Mesendoderm (in vitro differentiated cells): ENCODE data around the gene CNMD. TPM values are rescaled to one million over a fixed set of nuclear protein-coding genes. Genes with fewer than 3 reads are reported as not detected.

Experiments used
- DNase-seq: peaks from one replicate; pipeline ENCODE4 v3.0.0; 2013
- H2AK5ac ChIP-seq: 2 replicates; pipeline ENCODE4 v1.6.1; 2013; ENCODE audit warnings: low read length, inconsistent platforms
- H2BK120ac ChIP-seq: 2 replicates; pipeline ENCODE4 v1.6.1; 2013; ENCODE audit warnings: low read depth, mild to moderate bottlenecking, low read length, moderate library complexity, mixed read lengths
- H2BK15ac ChIP-seq: replicated peaks from 2 replicates; pipeline ENCODE4 v1.6.1; 2013; ENCODE audit warnings: low read depth, mild to moderate bottlenecking, moderate library complexity
- H2BK5ac ChIP-seq: 2 replicates; pipeline ENCODE4 v1.6.1; 2013; ENCODE audit warnings: low read length, inconsistent platforms
- H3K18ac ChIP-seq: 2 replicates; pipeline ENCODE4 v1.6.1; 2013; ENCODE audit warnings: mild to moderate bottlenecking, low read length, mixed read lengths
- H3K23ac ChIP-seq: one replicate; pipeline ENCODE4 v1.6.1; 2013; ENCODE audit warnings: low read length
- H3K27ac ChIP-seq: 2 replicates; pipeline ENCODE4 v1.5.1; 2013; ENCODE audit warnings: low read depth, mild to moderate bottlenecking, inconsistent platforms, low read length, moderate library complexity
- H3K27me3 ChIP-seq: 2 replicates; pipeline ENCODE4 v1.6.1; 2013; ENCODE audit warnings: low read length, control low read depth, mild to moderate bottlenecking, inconsistent platforms; ENCODE audit not compliant: insufficient read depth, poor library complexity
- H3K36me3 ChIP-seq: 2 replicates; pipeline ENCODE4 v1.6.1; 2013; ENCODE audit warnings: low read length, inconsistent platforms; ENCODE audit not compliant: control insufficient read depth, insufficient read depth
- H3K4ac ChIP-seq: one replicate; pipeline ENCODE4 v1.6.1; 2013; ENCODE audit warnings: low read depth, mild to moderate bottlenecking, low read length, moderate library complexity
- H3K4me1 ChIP-seq: 2 replicates; pipeline ENCODE4 v1.6.1; 2013; ENCODE audit warnings: low read depth, low read length, inconsistent platforms; ENCODE audit not compliant: control insufficient read depth
- H3K4me2 ChIP-seq: 2 replicates; pipeline ENCODE4 v1.6.1; 2013; ENCODE audit warnings: low read length
- H3K4me3 ChIP-seq: 2 replicates; pipeline ENCODE4 v1.5.1; 2013; ENCODE audit warnings: mild to moderate bottlenecking, low read length
- H3K56ac ChIP-seq: one replicate; pipeline ENCODE4 v1.6.1; 2013; ENCODE audit warnings: low read length
- H3K79me1 ChIP-seq: 2 replicates; pipeline ENCODE4 v1.6.1; 2013; ENCODE audit warnings: low read length, inconsistent platforms
- H3K79me2 ChIP-seq: 2 replicates; pipeline ENCODE4 v1.6.1; 2013; ENCODE audit warnings: mild to moderate bottlenecking, low read length; ENCODE audit not compliant: control insufficient read depth, insufficient read depth
- H3K9ac ChIP-seq: 2 replicates; pipeline ENCODE4 v1.6.1; 2013; ENCODE audit warnings: low read length, inconsistent platforms
- H4K5ac ChIP-seq: one replicate; pipeline ENCODE4 v1.6.1; 2013; ENCODE audit warnings: low read length
- H4K8ac ChIP-seq: one replicate; pipeline ENCODE4 v1.6.1; 2013; ENCODE audit warnings: low read depth, mild to moderate bottlenecking, control low read depth, low read length, moderate library complexity
- WGBS: extraction: QIAGEN DNeasy Blood & Tissue Kit; methylation state at CpG from one replicate; pipeline ENCODE4 v1.1.7; 2013; ENCODE audit warnings: low lambda C conversion rate, missing lambda C conversion rate; ENCODE audit not compliant: insufficient coverage; ENCODE audit errors: extremely low coverage; 5-methylcytosine and 5-hydroxymethylcytosine counted together
- polyA plus RNA-seq, 2 experiments: library from polyadenylated mRNA; stranded (reverse); fragments of 200-250 nt; gene quantifications; one replicate each; pipeline ENCODE4 v1.2.3, GENCODE V29; 2013

Gene CNMD
- 39.0 TPM for polyA plus RNA-seq (2013, experiment 1 of 2)
- 38.1 TPM for polyA plus RNA-seq (2013, experiment 2 of 2)

GRCh38 chr13:52739468-52740071, at the start of gene CNMD:
Gene CNMD (minus strand): TSS chr13:52739820. CDS start chr13:52739701, 119 bp downstream.
- H3K27me3 ChIP-seq, result no peaks in the 10 kb centered on the region
- no peak within 1 kb of the TSS for H2BK5ac ChIP-seq
- H3K18ac ChIP-seq, result peak within 1 kb of the TSS; percentile 20
- H2BK120ac ChIP-seq, result no peak within 1 kb of the TSS
- no peaks in the 10 kb centered on the region for H3K79me2 ChIP-seq
- no peak within 1 kb of the TSS for H3K4ac ChIP-seq
- peak within 1 kb of the TSS; percentile 75 for H3K9ac ChIP-seq
- H3K4me2 ChIP-seq, result peak within 1 kb of the TSS; percentile 95
- no peaks in the 10 kb centered on the region for H3K36me3 ChIP-seq
- H4K5ac ChIP-seq, result no peak within 1 kb of the TSS
- peak within 1 kb of the TSS; percentile 92 for H3K56ac ChIP-seq
- peaks cover 2% of the 10 kb centered on the region for H3K4me1 ChIP-seq
- no peaks in the 10 kb centered on the region for H3K79me1 ChIP-seq
- H2AK5ac ChIP-seq, result no peak within 1 kb of the TSS
- H2BK15ac ChIP-seq, result no peak within 1 kb of the TSS
- H4K8ac ChIP-seq, result no peak within 1 kb of the TSS
- no peak within 1 kb of the TSS for H3K27ac ChIP-seq
- WGBS, result no CpG with 5 or more reads among the region's 34 CpGs
- H3K4me3 ChIP-seq, result peak within 1 kb of the TSS; percentile 51
- DNase-seq, result peak; percentile 52
- peak within 1 kb of the TSS; percentile 94 for H3K23ac ChIP-seq

DNA sequence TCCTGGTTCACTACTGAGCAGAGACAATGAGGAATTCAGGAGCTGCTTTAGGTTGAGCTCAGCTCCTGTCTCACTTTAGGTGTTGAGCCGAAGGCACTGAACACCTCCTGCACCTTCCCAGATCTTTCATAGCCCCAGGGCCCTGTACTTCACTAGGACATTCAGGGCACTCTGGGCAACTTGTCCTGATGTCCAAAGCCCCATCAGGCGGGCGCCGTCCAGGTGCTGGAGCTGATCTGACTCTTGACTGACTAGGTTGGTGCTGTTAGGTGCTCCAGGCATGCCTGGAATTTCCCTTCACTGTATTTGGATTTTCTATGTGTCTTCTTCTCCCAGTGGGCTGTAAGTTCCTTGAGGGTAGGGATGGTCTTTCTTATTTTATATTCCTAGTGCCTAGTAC, 48.4 kb upstream of the CNMD start:
- H2BK120ac ChIP-seq, result no peak overlapping the region
- H3K56ac ChIP-seq, result no peak overlapping the region
- no peak overlapping the region for H3K4me2 ChIP-seq
- H2BK5ac ChIP-seq, result no peak overlapping the region
- H3K4me3 ChIP-seq, result no peak overlapping the region
- H3K4me1 ChIP-seq, result peaks cover 2% of the 10 kb centered on the region
- no peak overlapping the region for H3K9ac ChIP-seq
- H4K5ac ChIP-seq, result no peak overlapping the region
- H3K27ac ChIP-seq, result no peak overlapping the region
- H2AK5ac ChIP-seq, result no peak overlapping the region
- H4K8ac ChIP-seq, result no peak overlapping the region
- no CpG with 5 or more reads among the region's 4 CpGs for WGBS
- H3K36me3 ChIP-seq, result no peaks in the 10 kb centered on the region
- no peak overlapping the region for H3K18ac ChIP-seq
- H3K27me3 ChIP-seq, result no peaks in the 10 kb centered on the region
- no peak overlapping the region for H3K4ac ChIP-seq
- no peaks in the 10 kb centered on the region for H3K79me1 ChIP-seq
- no peak overlapping the region for H3K23ac ChIP-seq
- no peak overlapping the region for H2BK15ac ChIP-seq
- DNase-seq, result peak; percentile 43
- H3K79me2 ChIP-seq, result no peaks in the 10 kb centered on the region

DNA sequence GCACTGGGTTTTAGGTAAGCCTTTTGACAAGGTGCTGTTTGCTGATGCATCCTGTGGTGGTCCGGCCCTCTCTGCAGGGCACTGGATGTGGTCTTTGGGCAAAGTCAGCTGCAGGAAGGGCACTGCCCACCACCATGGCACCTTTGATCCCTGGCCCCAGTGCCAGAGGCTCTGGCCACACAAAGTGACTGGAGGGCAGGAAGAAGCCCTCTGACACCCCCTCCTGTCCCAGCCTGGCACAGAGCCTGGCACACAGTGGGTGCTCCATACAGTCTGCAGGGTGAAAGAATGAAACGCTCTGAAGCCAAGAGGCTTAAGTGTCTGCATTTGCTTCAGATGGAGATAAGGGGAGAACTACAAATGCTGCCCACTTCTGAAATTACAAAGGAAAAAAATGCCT, 47.6 kb upstream of the CNMD start:
- DNase-seq, result no peak
- Histone ChIP-seq H3K4ac (no peak overlapping the region), H2BK5ac (no peak overlapping the region), H3K27ac (no peak overlapping the region), H3K27me3 (no peaks in the 10 kb centered on the region), H4K8ac (no peak overlapping the region), H3K23ac (no peak overlapping the region), H2AK5ac (no peak overlapping the region), H4K5ac (no peak overlapping the region), H3K4me3 (no peak overlapping the region), H3K4me1 (peaks cover 2% of the 10 kb centered on the region), H3K4me2 (no peak overlapping the region), H3K18ac (no peak overlapping the region), H3K36me3 (no peaks in the 10 kb centered on the region), H3K79me2 (no peaks in the 10 kb centered on the region), H3K9ac (no peak overlapping the region), H3K56ac (peak overlapping the region; percentile 19), H2BK120ac (no peak overlapping the region), H3K79me1 (no peaks in the 10 kb centered on the region), H2BK15ac (no peak overlapping the region)
- no CpG with 5 or more reads among the region's 2 CpGs for WGBS

GRCh38 chr13:52786766-52787165, 47.1 kb upstream of the CNMD start:
- no peak overlapping the region for H3K4ac ChIP-seq
- no peak overlapping the region for H3K18ac ChIP-seq
- H3K27me3 ChIP-seq, result no peaks in the 10 kb centered on the region
- no peaks in the 10 kb centered on the region for H3K79me2 ChIP-seq
- no peak overlapping the region for H3K23ac ChIP-seq
- no peak for DNase-seq
- no peak overlapping the region for H3K4me2 ChIP-seq
- H3K79me1 ChIP-seq, result no peaks in the 10 kb centered on the region
- H4K5ac ChIP-seq, result no peak overlapping the region
- H3K36me3 ChIP-seq, result no peaks in the 10 kb centered on the region
- no peak overlapping the region for H3K4me3 ChIP-seq
- H3K9ac ChIP-seq, result no peak overlapping the region
- no peak overlapping the region for H2BK120ac ChIP-seq
- H4K8ac ChIP-seq, result no peak overlapping the region
- no CpG with 5 or more reads among the region's 3 CpGs for WGBS
- H3K27ac ChIP-seq, result no peak overlapping the region
- no peak overlapping the region for H3K56ac ChIP-seq
- no peak overlapping the region for H2BK5ac ChIP-seq
- no peak overlapping the region for H2AK5ac ChIP-seq
- peaks cover 2% of the 10 kb centered on the region for H3K4me1 ChIP-seq
- no peak overlapping the region for H2BK15ac ChIP-seq

DNA sequence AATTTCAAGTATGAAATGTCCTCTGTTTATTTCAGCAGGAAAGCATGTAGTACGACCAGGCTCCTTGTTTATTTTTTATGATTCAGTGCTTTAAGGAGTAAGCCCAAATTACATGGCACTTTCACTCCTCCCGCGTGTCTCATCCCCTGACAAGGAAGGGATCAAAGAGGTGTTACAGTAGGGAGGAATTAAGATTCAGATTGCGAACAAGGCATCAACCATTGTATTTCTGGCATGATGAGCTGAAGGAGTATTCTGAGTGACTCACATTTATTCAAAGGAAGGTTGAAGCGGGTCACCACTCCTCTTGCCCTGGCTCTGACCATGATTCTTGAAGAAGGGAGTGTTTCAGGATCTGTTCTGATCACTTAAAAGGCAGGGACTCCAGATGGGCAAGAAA, 46.1 kb upstream of the CNMD start:
- no peak overlapping the region for H2AK5ac ChIP-seq
- no peak overlapping the region for H3K27ac ChIP-seq

More for the DNA sequence above, 46.1 kb upstream of the CNMD start:
- Histone ChIP-seq H2BK5ac (no peak overlapping the region), H3K23ac (no peak overlapping the region), H4K8ac (no peak overlapping the region), H2BK120ac (no peak overlapping the region), H2BK15ac (no peak overlapping the region), H3K4ac (no peak overlapping the region), H3K79me2 (no peaks in the 10 kb centered on the region), H3K27me3 (no peaks in the 10 kb centered on the region), H4K5ac (no peak overlapping the region), H3K18ac (no peak overlapping the region), H3K56ac (no peak overlapping the region), H3K4me1 (peaks cover 2% of the 10 kb centered on the region), H3K4me3 (no peak overlapping the region), H3K4me2 (no peak overlapping the region), H3K79me1 (no peaks in the 10 kb centered on the region), H3K36me3 (no peaks in the 10 kb centered on the region), H3K9ac (no peak overlapping the region)
- WGBS, result no CpG with 5 or more reads among the region's 5 CpGs
- no peak for DNase-seq
